ENCODE data around the gene PHETA1. TPM values are rescaled to one million over a fixed set of nuclear protein-coding genes. Genes with fewer than 3 reads are reported as not detected.
A peak's percentile ranks its signal among the peaks of the same experiment; 100 is the strongest.
"Not testable (repeated sequence)": the region's sequence is repeated elsewhere in the genome, so short reads cannot be mapped to it uniquely, and the experiment has no call there.

The PHETA1 gene
- total and polyA plus RNA-seq, 4 experiments from 2014 or later = 0.24 to 6.4 (median 3.1) TPM

GRCh38 chr12:111405149-111405858 is 36.4 kb upstream of the PHETA1 start:
- ChIA-PET POLR2A (ENCODE audit: partially characterized antibody) (interaction anchor here (15.0 to 22.3 kb wide), 2 partner anchors 20 to 41 kb away, joined by 258 to 683 read pairs; no protein-coding TSS in a partner anchor), CTCF (ENCODE audit: partially characterized antibody) (interaction anchor here (1.0 to 23.0 kb wide), 12 partner anchors 8 to 125 kb away, joined by 3 to 1282 read pairs (median 8); no protein-coding TSS in a partner anchor)
- peaks cover 35 to 74% (median 52%) of the 10 kb centered on the region in 4 donors for H3K4me1 Mint-ChIP-seq
- no peaks in the 10 kb centered on the region for H3K36me3 ChIP-seq (ENCODE audit: insufficient read depth, low read length)
- no peaks in the 10 kb centered on the region for H3K27me3 Mint-ChIP-seq
- peak; percentile 97 to 98 (median 98) for DNase-seq
- H3K4me3 Mint-ChIP-seq = peak overlapping the region; percentile 86 to 95 (median 90)
- peak overlapping the region; percentile 29 to 90 for H3K4me3 ChIP-seq (ENCODE audit: low read length in 2 of 2)
- H3K4me1 ChIP-seq (ENCODE audit: insufficient read depth, low read length) = peaks cover 61% of the 10 kb centered on the region
- peaks cover 0 to 2% (median 0%) of the 10 kb centered on the region in 8 donors for H3K9me3 Mint-ChIP-seq
- H3K27me3 ChIP-seq (ENCODE audit: insufficient read depth, low read length) = no peaks in the 10 kb centered on the region
- peak overlapping the region; percentile 97 for H3K27ac ChIP-seq (ENCODE audit: low read depth, low read length)
- peaks cover 0 to 8% of the 10 kb centered on the region in 2 donors for H3K36me3 Mint-ChIP-seq
- H3K27ac Mint-ChIP-seq = peak overlapping the region; percentile 92 to 98 (median 95)
- no peaks in the 10 kb centered on the region for H3K9me3 ChIP-seq (ENCODE audit: control insufficient read depth in 1 of 2, low read length in 2 of 2)
- intact Hi-C loops (cut with micrococcal nuclease) = loop anchor here (1.0 to 2.0 kb wide), 4 partner anchors 25 to 193 kb away; partner anchors contain the start of gene ATXN2

GRCh38 chr12:111404362-111405148 is 35.7 kb upstream of the PHETA1 start:
- Mint-ChIP-seq H3K27ac (peak overlapping the region; percentile 92 to 98 (median 95)), H3K4me1 (peaks cover 35 to 74% (median 48%) of the 10 kb centered on the region in 4 donors), H3K36me3 (peaks cover 0 to 8% of the 10 kb centered on the region in 2 donors), H3K4me3 (peak overlapping the region; percentile 86 to 95 (median 90)), H3K27me3 (no peaks in the 10 kb centered on the region), H3K9me3 (peaks cover 0 to 2% (median 0%) of the 10 kb centered on the region in 8 donors)
- H3K27ac ChIP-seq (ENCODE audit: low read depth, low read length) = peak overlapping the region; percentile 97
- H3K4me1 ChIP-seq (ENCODE audit: insufficient read depth, low read length) = peaks cover 54% of the 10 kb centered on the region
- POLR2A ChIA-PET (ENCODE audit: partially characterized antibody) = interaction anchor here (0.6 to 22.3 kb wide), 3 partner anchors 21 to 884 kb away, joined by 3 to 683 read pairs (median 258); no protein-coding TSS in a partner anchor
- H3K4me3 ChIP-seq (ENCODE audit: low read length in 2 of 2) = peak overlapping the region; percentile 29 to 90
- intact Hi-C loops (cut with micrococcal nuclease) = loop anchor here (1.0 to 2.0 kb wide), 4 partner anchors 26 to 194 kb away; partner anchors contain the start of gene ATXN2
- no peaks in the 10 kb centered on the region for H3K9me3 ChIP-seq (ENCODE audit: control insufficient read depth in 1 of 2, low read length in 2 of 2)
- peak; percentile 42 to 78 (median 43) for DNase-seq
- CTCF ChIA-PET (ENCODE audit: partially characterized antibody) = interaction anchor here (0.8 to 23.0 kb wide), 15 partner anchors 8 to 125 kb away, joined by 3 to 1282 read pairs (median 8); no protein-coding TSS in a partner anchor
- H3K27me3 ChIP-seq (ENCODE audit: insufficient read depth, low read length) = no peaks in the 10 kb centered on the region
- no peaks in the 10 kb centered on the region for H3K36me3 ChIP-seq (ENCODE audit: insufficient read depth, low read length)

- H3K36me3 Mint-ChIP-seq = not testable (repeated sequence)
- POLR2A ChIA-PET (ENCODE audit: partially characterized antibody) = interaction anchor here (15.0 to 22.3 kb wide), 2 partner anchors 23 to 44 kb away, joined by 258 to 683 read pairs; no protein-coding TSS in a partner anchor
Observed at GRCh38 chr12:111402490-111402824, 33.6 kb upstream of the PHETA1 start.

GRCh38 chr12:111401167-111401605 is 32.3 kb upstream of the PHETA1 start:
- H3K27me3 Mint-ChIP-seq = no peaks in the 10 kb centered on the region
- Histone ChIP-seq H3K36me3 (ENCODE audit: insufficient read depth, low read length) (no peaks in the 10 kb centered on the region), H3K27ac (ENCODE audit: low read depth, low read length) (no peak overlapping the region), H3K27me3 (ENCODE audit: insufficient read depth, low read length) (no peaks in the 10 kb centered on the region), H3K4me1 (ENCODE audit: insufficient read depth, low read length) (peaks cover 29% of the 10 kb centered on the region), H3K4me3 (ENCODE audit: low read length in 2 of 2) (no peak overlapping the region), H3K9me3 (ENCODE audit: control insufficient read depth in 1 of 2, low read length in 2 of 2) (no peaks in the 10 kb centered on the region)
- H3K36me3 Mint-ChIP-seq = peaks cover 0 to 2% of the 10 kb centered on the region in 2 donors
- CTCF ChIA-PET (ENCODE audit: partially characterized antibody) = interaction anchor here (0.7 to 23.0 kb wide), 5 partner anchors 26 to 143 kb away, joined by 3 to 1282 read pairs (median 5); no protein-coding TSS in a partner anchor
- H3K27ac Mint-ChIP-seq = no peak overlapping the region
- intact Hi-C loops (cut with micrococcal nuclease) = no loop called here
- POLR2A ChIA-PET (ENCODE audit: partially characterized antibody) = interaction anchor here (22.3 kb wide), 1 partner anchor 45 kb away, joined by 683 read pairs; no protein-coding TSS in a partner anchor
- H3K4me3 Mint-ChIP-seq = no peak overlapping the region
- peaks cover 26 to 53% (median 35%) of the 10 kb centered on the region in 4 donors for H3K4me1 Mint-ChIP-seq
- DNase-seq = no peak
- peaks cover 0 to 2% (median 0%) of the 10 kb centered on the region in 8 donors for H3K9me3 Mint-ChIP-seq

More at GRCh38 chr12:111402490-111402824, 33.6 kb upstream of the PHETA1 start:
- H3K4me1 Mint-ChIP-seq = peaks cover 23 to 57% (median 33%) of the 10 kb centered on the region in 4 donors
- DNase-seq; H3K36me3 ChIP-seq (ENCODE audit: insufficient read depth, low read length); H3K9me3 Mint-ChIP-seq; H3K27ac ChIP-seq (ENCODE audit: low read depth, low read length); H3K4me3 ChIP-seq (ENCODE audit: low read length in 2 of 2); H3K9me3 ChIP-seq (ENCODE audit: control insufficient read depth in 1 of 2, low read length in 2 of 2); H3K27me3 ChIP-seq (ENCODE audit: insufficient read depth, low read length); H3K27me3 Mint-ChIP-seq: not testable (repeated sequence)
- intact Hi-C loops (cut with micrococcal nuclease) = loop anchor here (2.0 kb wide), 1 partner anchor 284 kb away; the partner anchor contains the start of gene ACAD10
- peaks cover 33% of the 10 kb centered on the region for H3K4me1 ChIP-seq (ENCODE audit: insufficient read depth, low read length)
- H3K27ac Mint-ChIP-seq = peak overlapping the region in 4 of 7 donors; percentile 93 to 98 (median 96)
- peak overlapping the region in 5 of 8 donors; percentile 69 to 86 (median 83) for H3K4me3 Mint-ChIP-seq
- CTCF ChIA-PET (ENCODE audit: partially characterized antibody) = interaction anchor here (1.0 to 23.0 kb wide), 7 partner anchors 10 to 109 kb away, joined by 3 to 1282 read pairs (median 7); no protein-coding TSS in a partner anchor

GRCh38 chr12:111399741-111400404 is 31.0 kb upstream of the PHETA1 start:
- H3K27ac ChIP-seq (ENCODE audit: low read depth, low read length); H3K4me3 ChIP-seq (ENCODE audit: low read length in 2 of 2); DNase-seq; intact Hi-C loops (cut with micrococcal nuclease); H3K9me3 Mint-ChIP-seq; H3K9me3 ChIP-seq (ENCODE audit: control insufficient read depth in 1 of 2, low read length in 2 of 2); H3K27me3 Mint-ChIP-seq; H3K27me3 ChIP-seq (ENCODE audit: insufficient read depth, low read length); H3K36me3 ChIP-seq (ENCODE audit: insufficient read depth, low read length); H3K36me3 Mint-ChIP-seq: not testable (repeated sequence)
- H3K4me3 Mint-ChIP-seq = peak overlapping the region in 2 of 8 donors; percentile 29 to 46
- ChIA-PET CTCF (ENCODE audit: partially characterized antibody) (interaction anchor here (1.6 to 23.0 kb wide), 4 partner anchors 26 to 129 kb away, joined by 4 to 1282 read pairs (median 80); no protein-coding TSS in a partner anchor), POLR2A (ENCODE audit: partially characterized antibody) (interaction anchor here (22.3 kb wide), 1 partner anchor 46 kb away, joined by 683 read pairs; no protein-coding TSS in a partner anchor)
- peaks cover 25% of the 10 kb centered on the region for H3K4me1 ChIP-seq (ENCODE audit: insufficient read depth, low read length)
- H3K4me1 Mint-ChIP-seq = peaks cover 25 to 44% (median 32%) of the 10 kb centered on the region in 4 donors
- H3K27ac Mint-ChIP-seq = peak overlapping the region in 5 of 7 donors; percentile 24 to 90 (median 67)

GRCh38 chr12:111398530-111398929 is 29.6 kb upstream of the PHETA1 start:
- Histone ChIP-seq H3K27ac (ENCODE audit: low read depth, low read length) (no peak overlapping the region), H3K9me3 (ENCODE audit: control insufficient read depth in 1 of 2, low read length in 2 of 2) (no peaks in the 10 kb centered on the region), H3K36me3 (ENCODE audit: insufficient read depth, low read length) (no peaks in the 10 kb centered on the region), H3K4me3 (ENCODE audit: low read length in 2 of 2) (no peak overlapping the region), H3K27me3 (ENCODE audit: insufficient read depth, low read length) (no peaks in the 10 kb centered on the region), H3K4me1 (ENCODE audit: insufficient read depth, low read length) (peaks cover 11% of the 10 kb centered on the region)
- intact Hi-C loops (cut with micrococcal nuclease) = no loop called here
- peaks cover 0 to 2% (median 0%) of the 10 kb centered on the region in 8 donors for H3K9me3 Mint-ChIP-seq
- POLR2A ChIA-PET (ENCODE audit: partially characterized antibody) = interaction anchor here (0.9 to 22.3 kb wide), 2 partner anchors 9 to 48 kb away, joined by 3 to 683 read pairs; no protein-coding TSS in a partner anchor
- peak overlapping the region in 1 of 8 donors; percentile 8 for H3K4me3 Mint-ChIP-seq
- H3K4me1 Mint-ChIP-seq = peaks cover 13 to 31% (median 19%) of the 10 kb centered on the region in 4 donors
- CTCF ChIA-PET (ENCODE audit: partially characterized antibody) = interaction anchor here (0.6 to 23.0 kb wide), 7 partner anchors 9 to 130 kb away, joined by 3 to 1282 read pairs (median 8); no protein-coding TSS in a partner anchor
- no peaks in the 10 kb centered on the region for H3K27me3 Mint-ChIP-seq
- no peaks in the 10 kb centered on the region for H3K36me3 Mint-ChIP-seq
- no peak overlapping the region for H3K27ac Mint-ChIP-seq
- DNase-seq = no peak
